NCI-H128 (cell line): ENCODE data around the gene SLC5A11.
"Not testable (repeated sequence)": the region's sequence is repeated elsewhere in the genome, so short reads cannot be mapped to it uniquely, and the experiment has no call there.

Source experiments
- DNase-seq: peaks from one replicate; lab custom pipeline; 2025; ENCODE audit not compliant: unreplicated experiment; lab: John Stamatoyannopoulos, UW

SLC5A11 gene

GRCh38 chr16:24834459-24835335 is 11.1 kb upstream of the SLC5A11 start:
- no peak for DNase-seq

- DNase-seq, result no peak
These were observed 8.9 kb upstream of the SLC5A11 start for GRCh38 chr16:24836836-24837235.

GRCh38 chr16:24837969-24838368 is 7.8 kb upstream of the SLC5A11 start:
- DNase-seq, result no peak

- no peak for DNase-seq
These were observed 7.1 kb upstream of the SLC5A11 start for GRCh38 chr16:24838554-24839266.

- no peak for DNase-seq
These were observed 6.3 kb upstream of the SLC5A11 start for GRCh38 chr16:24839347-24839972.

- DNase-seq, result no peak
These were observed 4.5 kb upstream of the SLC5A11 start for GRCh38 chr16:24841291-24841690.

GRCh38 chr16:24844101-24845030 is 1.4 kb upstream of the SLC5A11 start:
- no peak for DNase-seq

GRCh38 chr16:24845031-24845365 is 765 bp upstream of the SLC5A11 start:
- DNase-seq, result not testable (repeated sequence)

GRCh38 chr16:24846548-24847357 is 990 bp downstream of the SLC5A11 start:
- DNase-seq, result no peak

- no peak for DNase-seq
These were observed 1.5 kb downstream of the SLC5A11 start for GRCh38 chr16:24847358-24847664.

GRCh38 chr16:24848065-24848464 is 2.3 kb downstream of the SLC5A11 start:
- DNase-seq, result no peak

- DNase-seq, result no peak
These were observed 3.9 kb downstream of the SLC5A11 start for GRCh38 chr16:24849641-24850040.

- no peak for DNase-seq
These were observed 4.7 kb downstream of the SLC5A11 start for GRCh38 chr16:24850289-24850938.

GRCh38 chr16:24851700-24852099 is 5.9 kb downstream of the SLC5A11 start:
- DNase-seq, result no peak

- no peak for DNase-seq
These were observed 6.5 kb downstream of the SLC5A11 start for GRCh38 chr16:24852281-24852721.

GRCh38 chr16:24853169-24853824 is 7.5 kb downstream of the SLC5A11 start:
- DNase-seq, result no peak

- DNase-seq, result no peak
These were observed 8.1 kb downstream of the SLC5A11 start for GRCh38 chr16:24853830-24854229.

GRCh38 chr16:24854607-24855171 is 8.9 kb downstream of the SLC5A11 start:
- DNase-seq, result no peak

- no peak for DNase-seq
These were observed 9.9 kb downstream of the SLC5A11 start for GRCh38 chr16:24855678-24856077.
